ENCODE measurements around the gene MRPL55.

GRCh38 chr1:228085287-228085951 lies 23.7 kb downstream of the MRPL55 start:
- TF ChIP-seq POLR2AphosphoS5 (IDR thresholded peaks at IDR 0.05; ENCODE audit: low read depth, low read length) (no peak; the same call in 1 of the 2 replicates), POLR2A (IDR thresholded peaks at IDR 0.05; ENCODE audit: low read depth, low read length) (no peak)
